Pancreas (tissue), 10 donors: ENCODE measurements around the gene NSUN2. TPM values are rescaled to one million over a fixed set of nuclear protein-coding genes. Genes with fewer than 3 reads are reported as not detected.
"Not testable (repeated sequence)": the region's sequence is repeated elsewhere in the genome, so short reads cannot be mapped to it uniquely, and the experiment has no call there.

Source experiments
- ATAC-seq, 4 donors: fragments of 200-7000 bp; cut with Tn5 transposase; one replicate each; pipeline versions ENCODE4 v1.8.0 to v1.9.1; 2020; ENCODE audit warnings: mild to moderate bottlenecking in 4 of 4, moderate library complexity in 4 of 4
- DNase-seq, 6 donors: peaks; one replicate each; pipeline ENCODE4 v3.0.0-alpha.2; 2020
- FAIRE-seq: peaks from 2 replicates; lab custom pipeline; 2012; peaks lifted over from hg19 to GRCh38; lab: Jason Lieb, UNC
- H3K27ac ChIP-seq, 4 donors: fragments of 200-600 bp; sonication (generic); 1 replicate in 3 of 4; 2 replicates in 1 of 4; pipeline versions ENCODE4 v1.5.0 to v1.8.0; 2020
- H3K27me3 ChIP-seq, 4 donors: fragments of 200-600 bp; one replicate each; pipeline ENCODE4 v1.8.0; 2021
- H3K36me3 ChIP-seq, 3 donors: fragments of 200-600 bp; sonication (generic) in 1 of 3; one replicate each; pipeline versions ENCODE4 v1.5.0 to v1.8.0; 2020 to 2021
- H3K4me1 ChIP-seq, 3 donors: fragments of 200-600 bp; one replicate each; pipeline ENCODE4 v1.8.0; 2021
- H3K4me3 ChIP-seq, 4 donors: fragments of 200-600 bp; sonication (generic) in 2 of 4; one replicate each; pipeline versions ENCODE4 v1.5.0 to v1.8.0; 2020 to 2021
- H3K9me3 ChIP-seq, 4 donors: fragments of 200-600 bp; one replicate each; pipeline ENCODE4 v1.8.0; 2021
- CTCF ChIP-seq, 4 donors: fragments of 200-600 bp; sonication (generic) in 3 of 4; IDR thresholded peaks; one replicate each; pipeline versions ENCODE4 v1.5.0 to v1.8.0; 2021; ENCODE audit warnings: antibody characterized with exemption in 4 of 4
- WGBS, 2 donors: extraction: QIAGEN DNeasy Blood & Tissue Kit; methylation state at CpG; one replicate each; pipeline ENCODE4 v1.1.7; 2013; 5-methylcytosine and 5-hydroxymethylcytosine counted together
- intact Hi-C, 3 donors: fragments of 100-400 bp; cut with DNase I; formaldehyde crosslinking; loops; one replicate each; pipeline versions ENCODE4 v1.11.1 to v1.14.2; 2022
- polyA plus RNA-seq, 2 donors: library from polyadenylated mRNA; stranded (reverse); fragments of 200-250 nt; gene quantifications; one replicate each; pipeline ENCODE4 v1.2.3, GENCODE V29; 2013
- total RNA-seq, 6 donors: library from RNA; stranded (reverse); fragmentation: NEBNext Ultra II Directional in 4 of 6; extraction: Animal tissue kit (Norgen Biotek cat#: 25700) in 4 of 6; gene quantifications; one replicate each; pipeline versions ENCODE4 v1.2.1 to v1.2.4, GENCODE V29; 2021 to 2023
- donor health status: healthy with polysubstance abuse.
- donor health status: DM: no; HTN: no; CAD: no; lungs with moderate emphysema.
- donor health status: DM: no; HTN: no; CAD: no.
- donor health status: control.
- donor health status: control.
- donor health status: Bipolar disorder and iron deficiency.
- donor health status: DM: yes; HTN: yes; CAD: no.
- donor health status: DM: no; HTN: no; CAD: no.
- donor health status: DM: no; HTN: no; CAD: no.
- donor health status: DM: yes; HTN: yes; CAD: no.

NSUN2 gene
- total and polyA plus RNA-seq, 8 donors: 15.6 to 56.4 (median 20.0) TPM

- no peaks in the 10 kb centered on the region for H3K27me3 ChIP-seq
- no peaks in the 10 kb centered on the region for H3K9me3 ChIP-seq
- intact Hi-C loops: no loop called here
- no peaks in the 10 kb centered on the region for H3K4me1 ChIP-seq
- FAIRE-seq (no peak), DNase-seq (no peak), ATAC-seq (no peak)
- no peak overlapping the region for H3K27ac ChIP-seq
- WGBS, 2 donors: 85 to 91% methylated on average over 5 of the region's 5 CpGs
- H3K4me3 ChIP-seq: no peak overlapping the region
- no peak for TF ChIP-seq CTCF (IDR thresholded peaks at IDR 0.05)
- H3K36me3 ChIP-seq: no peaks in the 10 kb centered on the region
Observed at GRCh38 chr5:6673031-6673430, 40.2 kb upstream of the NSUN2 start.

DNA sequence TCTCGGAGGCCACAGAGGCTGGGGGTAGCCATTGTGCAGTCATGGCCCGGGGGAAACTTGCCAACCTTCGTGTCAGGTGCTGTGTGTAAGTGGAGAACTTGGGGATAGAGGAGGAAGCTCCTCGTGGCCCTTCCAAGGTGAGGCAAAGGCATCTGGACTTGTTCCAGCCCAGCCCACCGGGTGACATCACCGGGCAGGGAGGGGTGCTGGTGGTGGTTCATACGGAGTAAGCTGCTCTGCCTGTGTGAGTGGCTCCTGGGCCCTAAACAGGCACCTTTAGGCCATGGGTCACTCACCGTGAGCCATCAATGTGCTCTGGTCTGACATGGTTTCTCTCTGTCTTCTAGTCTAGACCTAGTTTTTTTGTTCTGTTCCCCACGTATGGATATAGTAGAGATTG is 35.9 kb upstream of the NSUN2 start:
- intact Hi-C loops, H3K27me3 ChIP-seq, FAIRE-seq, ATAC-seq, H3K4me1 ChIP-seq, H3K36me3 ChIP-seq, H3K4me3 ChIP-seq, DNase-seq, H3K9me3 ChIP-seq, H3K27ac ChIP-seq: not testable (repeated sequence)
- 74 to 83% methylated on average over 9 of the region's 9 CpGs for WGBS, 2 donors

- Histone ChIP-seq H3K27ac (no peak overlapping the region), H3K9me3 (no peaks in the 10 kb centered on the region), H3K4me1 (no peaks in the 10 kb centered on the region), H3K4me3 (no peak overlapping the region), H3K27me3 (no peaks in the 10 kb centered on the region), H3K36me3 (no peaks in the 10 kb centered on the region)
- intact Hi-C loops: no loop called here
- FAIRE-seq (no peak), ATAC-seq (no peak), DNase-seq (no peak)
- WGBS, 2 donors: 90 to 95% methylated on average over 5 of the region's 5 CpGs
- TF ChIP-seq CTCF (IDR thresholded peaks at IDR 0.05): no peak
Observed at GRCh38 chr5:6667648-6668047, 34.8 kb upstream of the NSUN2 start.

DNA sequence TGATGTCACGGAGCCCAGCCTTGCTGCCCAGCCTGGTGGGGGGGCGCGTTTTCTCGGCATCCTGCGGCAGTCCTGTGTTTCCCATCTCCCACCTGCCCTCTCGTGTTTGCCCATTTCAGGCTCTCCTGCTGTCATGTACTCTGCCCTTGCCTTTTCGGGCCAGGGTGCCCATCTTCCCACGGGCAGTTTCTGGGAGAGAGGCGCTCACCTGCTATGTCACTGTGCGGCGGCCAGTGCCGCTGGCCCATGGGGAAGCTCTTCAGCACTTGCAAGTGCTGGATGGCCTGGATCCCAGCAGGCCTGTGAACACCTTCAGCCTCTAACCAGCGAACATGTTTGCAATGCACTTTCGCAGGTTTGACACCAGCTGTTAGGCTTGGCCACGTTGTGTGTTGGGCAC is 33.9 kb upstream of the NSUN2 start:
- WGBS, 2 donors: 86 to 98% methylated on average over 15 of the region's 15 CpGs
- TF ChIP-seq CTCF (IDR thresholded peaks at IDR 0.05): no peak
- no peaks in the 10 kb centered on the region for H3K9me3 ChIP-seq

GRCh38 chr5:6660688-6661087 is 27.8 kb upstream of the NSUN2 start:
- no peak overlapping the region for H3K27ac ChIP-seq
- no peak for TF ChIP-seq CTCF (IDR thresholded peaks at IDR 0.05)
- ATAC-seq: no peak
- H3K9me3 ChIP-seq: no peaks in the 10 kb centered on the region
- H3K4me3 ChIP-seq: no peak overlapping the region
- no peaks in the 10 kb centered on the region for H3K27me3 ChIP-seq
- H3K4me1 ChIP-seq: no peaks in the 10 kb centered on the region
- DNase-seq: no peak
- peaks cover 0 to 4% (median 0%) of the 10 kb centered on the region in 3 donors for H3K36me3 ChIP-seq
- WGBS, 2 donors: 97 to 98% methylated on average over 3 of the region's 3 CpGs
- intact Hi-C loops: no loop called here
- FAIRE-seq: no peak

More for the DNA sequence above, 33.9 kb upstream of the NSUN2 start:
- DNase-seq (no peak), FAIRE-seq (no peak), ATAC-seq (no peak)
- H3K27ac ChIP-seq: no peak overlapping the region
- H3K4me3 ChIP-seq: no peak overlapping the region
- no peaks in the 10 kb centered on the region for H3K4me1 ChIP-seq
- intact Hi-C loops: no loop called here
- H3K36me3 ChIP-seq: no peaks in the 10 kb centered on the region
- no peaks in the 10 kb centered on the region for H3K27me3 ChIP-seq
